Kidney epithelial cell (primary cell): ENCODE results near the gene ZNF362. TPM values are rescaled to one million over a fixed set of nuclear protein-coding genes. Genes with fewer than 3 reads are reported as not detected.

Experiments used
- DNase-seq: peaks from one replicate; pipeline ENCODE4 v3.0.0-alpha.2; 2010; ENCODE audit warnings: low read depth
- H3K27me3 ChIP-seq: 2 replicates; pipeline ENCODE4 v1.6.0; 2011; ENCODE audit warnings: low read length; ENCODE audit not compliant: control insufficient read depth, insufficient read depth
- H3K36me3 ChIP-seq: 2 replicates; pipeline ENCODE4 v1.5.1; 2011; ENCODE audit warnings: low read length; ENCODE audit not compliant: control insufficient read depth, insufficient read depth
- H3K4me3 ChIP-seq: 2 replicates; pipeline ENCODE4 v1.5.1; 2011; ENCODE audit warnings: low read depth, mild to moderate bottlenecking, control low read depth, low read length
- CTCF ChIP-seq: IDR thresholded peaks from 2 replicates; pipeline ENCODE4 v1.5.1; 2011; ENCODE audit warnings: mild to moderate bottlenecking, moderate library complexity, low read length, control low read depth, inconsistent platforms; ENCODE audit not compliant: insufficient read depth, poor library complexity, severe bottlenecking
- total RNA-seq: library from RNA; depleted of rRNA; stranded (reverse); fragments of >200 nt; gene quantifications from 2 replicates; pipeline ENCODE4 v1.2.3, GENCODE V29; 2015

The ZNF362 gene
- total RNA-seq, 1 donor from 2014 or later, result 26.0 TPM

- H3K36me3 ChIP-seq, result no peaks in the 10 kb centered on the region
- H3K4me3 ChIP-seq, result no peak overlapping the region
- no peak for DNase-seq
- no peak for TF ChIP-seq CTCF
- no peaks in the 10 kb centered on the region for H3K27me3 ChIP-seq
Observed at GRCh38 chr1:33222381-33222780, 33.9 kb upstream of the ZNF362 start.

- Histone ChIP-seq H3K27me3 (peaks cover 3% of the 10 kb centered on the region), H3K36me3 (no peaks in the 10 kb centered on the region), H3K4me3 (no peak overlapping the region)
- TF ChIP-seq CTCF, result no peak
- DNase-seq, result no peak
Observed at GRCh38 chr1:33224166-33224707, 32.1 kb upstream of the ZNF362 start.

- Histone ChIP-seq H3K4me3 (no peak overlapping the region), H3K36me3 (no peaks in the 10 kb centered on the region), H3K27me3 (peaks cover 3% of the 10 kb centered on the region)
- no peak for TF ChIP-seq CTCF
- no peak for DNase-seq
Observed at GRCh38 chr1:33225586-33225985, 30.7 kb upstream of the ZNF362 start.

- Histone ChIP-seq H3K36me3 (no peaks in the 10 kb centered on the region), H3K27me3 (peaks cover 3% of the 10 kb centered on the region), H3K4me3 (no peak overlapping the region)
- DNase-seq, result no peak
- no peak for TF ChIP-seq CTCF
Observed at GRCh38 chr1:33228935-33229487, 27.3 kb upstream of the ZNF362 start.

GRCh38 chr1:33231166-33231565 lies 25.1 kb upstream of the ZNF362 start:
- TF ChIP-seq CTCF, result no peak
- H3K27me3 ChIP-seq, result peaks cover 3% of the 10 kb centered on the region
- H3K36me3 ChIP-seq, result no peaks in the 10 kb centered on the region
- DNase-seq, result no peak
- H3K4me3 ChIP-seq, result no peak overlapping the region

GRCh38 chr1:33232716-33233115 lies 23.6 kb upstream of the ZNF362 start:
- peaks cover 3% of the 10 kb centered on the region for H3K27me3 ChIP-seq
- no peak for DNase-seq
- TF ChIP-seq CTCF, result no peak
- H3K36me3 ChIP-seq, result no peaks in the 10 kb centered on the region
- H3K4me3 ChIP-seq, result no peak overlapping the region
